Activated CD8-positive, alpha-beta memory T cell treated with anti-CD3 and anti-CD28 coated beads, Interleukin-2, amount 50 U/mL, for 4 hours (primary cell): ENCODE measurements around the gene TLR8.
"Not testable (repeated sequence)": the region's sequence is repeated elsewhere in the genome, so short reads cannot be mapped to it uniquely, and the experiment has no call there.

ENCODE experiments used
- DNase-seq: peaks from one replicate; pipeline ENCODE4 v3.0.0-alpha.2; 2020

Gene TLR8

GRCh38 chrX:12898073-12898472, 8.3 kb upstream of the TLR8 start:
- no peak for DNase-seq

- no peak for DNase-seq
Observed at GRCh38 chrX:12899506-12899905, 6.9 kb upstream of the TLR8 start.

- peak; percentile 70 for DNase-seq
Observed at GRCh38 chrX:12901486-12901885, 4.9 kb upstream of the TLR8 start.

- no peak for DNase-seq
Observed at GRCh38 chrX:12903646-12904045, 2.8 kb upstream of the TLR8 start.

- no peak for DNase-seq
Observed at GRCh38 chrX:12910423-12911121, 4.2 kb downstream of the TLR8 start.

GRCh38 chrX:12911122-12911470, 4.7 kb downstream of the TLR8 start:
- DNase-seq = no peak

GRCh38 chrX:12912791-12913482, 6.5 kb downstream of the TLR8 start:
- DNase-seq = no peak

GRCh38 chrX:12917753-12918152, 11.3 kb downstream of the TLR8 start:
- DNase-seq = no peak

- DNase-seq = no peak
Observed at GRCh38 chrX:12919051-12919450, 12.6 kb downstream of the TLR8 start.

GRCh38 chrX:12919620-12920019, 13.2 kb downstream of the TLR8 start:
- DNase-seq = no peak

- no peak for DNase-seq
Observed at GRCh38 chrX:12920990-12921389, 14.6 kb downstream of the TLR8 start.

- no peak for DNase-seq
Observed at GRCh38 chrX:12921886-12922598, 15.6 kb downstream of the TLR8 start.

GRCh38 chrX:12922599-12922919, 16.1 kb downstream of the TLR8 start:
- DNase-seq = no peak

GRCh38 chrX:12929701-12930100, 23.3 kb downstream of the TLR8 start:
- no peak for DNase-seq

GRCh38 chrX:12930150-12930549, 23.7 kb downstream of the TLR8 start:
- no peak for DNase-seq

GRCh38 chrX:12932244-12932643, 25.8 kb downstream of the TLR8 start:
- DNase-seq = no peak

GRCh38 chrX:12934850-12935249, 28.4 kb downstream of the TLR8 start:
- no peak for DNase-seq

GRCh38 chrX:12936947-12937346, 30.5 kb downstream of the TLR8 start:
- DNase-seq = no peak

- not testable (repeated sequence) for DNase-seq
Observed at GRCh38 chrX:12940471-12940870, 34.1 kb downstream of the TLR8 start.

GRCh38 chrX:12943592-12943991, 37.2 kb downstream of the TLR8 start:
- DNase-seq = not testable (repeated sequence)

GRCh38 chrX:12944452-12944851, 38.0 kb downstream of the TLR8 start:
- DNase-seq = not testable (repeated sequence)

GRCh38 chrX:12945494-12945893, 39.1 kb downstream of the TLR8 start:
- no peak for DNase-seq

- DNase-seq = no peak
Observed at GRCh38 chrX:12946406-12946805, 40.0 kb downstream of the TLR8 start.

GRCh38 chrX:12946838-12947544, 40.6 kb downstream of the TLR8 start:
- peak; percentile 76 for DNase-seq
